ENCODE data around the gene ABHD3.
"Not testable (repeated sequence)": the region's sequence is repeated elsewhere in the genome, so short reads cannot be mapped to it uniquely, and the experiment has no call there.

ABHD3 gene

DNA sequence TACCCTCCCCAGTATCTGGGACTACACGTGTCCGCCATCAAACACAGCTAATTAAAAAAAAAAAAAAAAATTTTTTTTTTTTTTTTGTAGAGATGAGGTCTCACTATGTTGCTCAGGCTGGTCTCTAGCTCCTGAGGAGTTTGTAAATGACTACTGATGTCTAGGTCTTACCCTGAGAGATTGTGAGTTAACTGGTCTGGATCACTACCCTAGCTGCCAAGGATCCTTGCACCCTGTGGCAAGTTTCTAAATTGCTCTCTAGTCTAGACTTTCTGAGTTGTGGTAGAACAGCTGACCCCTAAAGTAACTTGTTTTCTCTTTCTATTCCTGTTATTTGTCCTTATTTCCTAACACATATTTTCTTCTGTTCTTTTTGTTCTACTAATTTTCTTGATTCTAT lies 44.5 kb downstream of the ABHD3 start:
- no peak for DNase-seq (ENCODE audit: extremely low spot score)
- TF ChIP-seq, protein P1, sequence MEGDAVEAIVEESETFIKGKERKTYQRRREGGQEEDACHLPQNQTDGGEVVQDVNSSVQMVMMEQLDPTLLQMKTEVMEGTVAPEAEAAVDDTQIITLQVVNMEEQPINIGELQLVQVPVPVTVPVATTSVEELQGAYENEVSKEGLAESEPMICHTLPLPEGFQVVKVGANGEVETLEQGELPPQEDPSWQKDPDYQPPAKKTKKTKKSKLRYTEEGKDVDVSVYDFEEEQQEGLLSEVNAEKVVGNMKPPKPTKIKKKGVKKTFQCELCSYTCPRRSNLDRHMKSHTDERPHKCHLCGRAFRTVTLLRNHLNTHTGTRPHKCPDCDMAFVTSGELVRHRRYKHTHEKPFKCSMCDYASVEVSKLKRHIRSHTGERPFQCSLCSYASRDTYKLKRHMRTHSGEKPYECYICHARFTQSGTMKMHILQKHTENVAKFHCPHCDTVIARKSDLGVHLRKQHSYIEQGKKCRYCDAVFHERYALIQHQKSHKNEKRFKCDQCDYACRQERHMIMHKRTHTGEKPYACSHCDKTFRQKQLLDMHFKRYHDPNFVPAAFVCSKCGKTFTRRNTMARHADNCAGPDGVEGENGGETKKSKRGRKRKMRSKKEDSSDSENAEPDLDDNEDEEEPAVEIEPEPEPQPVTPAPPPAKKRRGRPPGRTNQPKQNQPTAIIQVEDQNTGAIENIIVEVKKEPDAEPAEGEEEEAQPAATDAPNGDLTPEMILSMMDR (IDR thresholded peaks at IDR 0.05; ENCODE audit: control extremely low read depth, extremely low read depth, low read depth, missing control alignments), result no peak
- POLR2A ChIA-PET, result no interaction called here
- CTCF ChIA-PET, result interaction anchor here (1.1 to 1.4 kb wide), 3 partner anchors 9 to 11 kb away, joined by 3 to 4 read pairs (median 3); no protein-coding TSS in a partner anchor

DNA sequence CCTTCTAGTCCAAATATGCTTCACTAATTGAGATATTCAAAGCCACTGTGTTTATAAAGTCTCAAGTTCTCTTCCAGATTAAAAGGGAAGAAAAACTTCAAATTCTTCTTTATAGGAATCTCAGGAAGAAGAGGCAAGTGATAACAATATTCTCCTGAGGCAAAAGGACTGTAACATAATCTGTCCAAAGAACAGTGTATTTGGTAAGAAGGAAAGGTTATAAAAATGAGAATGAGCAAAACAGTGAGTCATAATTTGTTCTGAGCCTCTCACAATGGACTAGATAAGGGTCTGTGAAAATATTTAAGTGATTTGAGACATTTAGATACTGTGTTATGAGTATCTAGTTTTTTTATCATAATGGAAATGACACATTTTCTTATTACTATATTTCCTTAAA lies 48.2 kb downstream of the ABHD3 start:
- POLR2A ChIA-PET, result no interaction called here

DNA sequence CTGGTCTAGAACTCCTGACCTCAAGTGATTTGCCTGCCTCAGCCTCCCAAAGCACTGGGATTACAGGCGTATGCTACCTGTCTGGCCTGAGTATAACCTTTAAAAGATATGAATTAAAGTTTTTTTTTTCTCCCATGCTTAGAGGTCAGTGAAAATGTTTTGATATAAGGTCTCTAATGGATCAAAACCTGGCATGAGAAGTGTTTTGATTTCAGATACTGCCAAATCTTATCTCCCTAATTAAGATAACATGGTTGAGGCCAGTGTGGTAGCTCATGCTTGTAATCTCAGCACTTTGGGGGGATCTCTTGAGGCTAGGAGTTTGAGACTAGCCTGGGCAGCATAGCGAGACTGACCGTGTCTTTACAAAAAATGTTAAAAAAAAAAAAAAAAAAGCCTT lies 51.2 kb downstream of the ABHD3 start:
- no peak for DNase-seq (ENCODE audit: extremely low spot score)
- POLR2A ChIA-PET, result no interaction called here
- TF ChIP-seq, protein P1 (IDR thresholded peaks at IDR 0.05; ENCODE audit: control extremely low read depth, extremely low read depth, low read depth, missing control alignments), result no peak
- CTCF ChIA-PET, result interaction anchor here (1.2 to 3.0 kb wide), 5 partner anchors 8 to 25 kb away, joined by 3 to 6 read pairs (median 4); no protein-coding TSS in a partner anchor

More for the DNA sequence above, 48.2 kb downstream of the ABHD3 start:
- TF ChIP-seq, protein P1 (IDR thresholded peaks at IDR 0.05; ENCODE audit: control extremely low read depth, extremely low read depth, low read depth, missing control alignments), result no peak
- CTCF ChIA-PET, result no interaction called here
- no peak for DNase-seq (ENCODE audit: extremely low spot score)

DNA sequence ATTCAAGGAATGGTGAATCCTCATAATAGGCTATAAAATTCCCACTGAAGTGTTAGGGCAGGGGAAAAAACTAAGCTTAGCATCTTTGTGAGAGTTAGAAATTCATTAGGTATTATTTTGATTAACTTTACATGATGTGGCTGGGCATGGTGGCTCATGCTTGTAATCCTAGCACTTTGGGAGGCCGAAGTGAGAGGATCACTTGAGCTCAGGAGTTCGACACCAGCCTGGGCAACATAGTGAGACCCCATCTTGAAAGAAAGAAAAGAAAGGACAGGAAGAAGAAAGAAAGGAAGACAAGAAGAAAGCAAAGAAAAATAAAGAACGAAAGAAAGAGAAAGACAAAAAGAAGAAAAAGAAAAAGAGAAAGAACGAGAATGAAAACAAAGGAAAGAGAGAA lies 52.5 kb downstream of the ABHD3 start:
- TF ChIP-seq, protein P1 (IDR thresholded peaks at IDR 0.05; ENCODE audit: control extremely low read depth, extremely low read depth, low read depth, missing control alignments), result no peak
- DNase-seq (ENCODE audit: extremely low spot score), result no peak
- CTCF ChIA-PET, result interaction anchor here (2.3 to 3.0 kb wide), 2 partner anchors 10 to 12 kb away, joined by 6 read pairs; no protein-coding TSS in a partner anchor
- POLR2A ChIA-PET, result no interaction called here

DNA sequence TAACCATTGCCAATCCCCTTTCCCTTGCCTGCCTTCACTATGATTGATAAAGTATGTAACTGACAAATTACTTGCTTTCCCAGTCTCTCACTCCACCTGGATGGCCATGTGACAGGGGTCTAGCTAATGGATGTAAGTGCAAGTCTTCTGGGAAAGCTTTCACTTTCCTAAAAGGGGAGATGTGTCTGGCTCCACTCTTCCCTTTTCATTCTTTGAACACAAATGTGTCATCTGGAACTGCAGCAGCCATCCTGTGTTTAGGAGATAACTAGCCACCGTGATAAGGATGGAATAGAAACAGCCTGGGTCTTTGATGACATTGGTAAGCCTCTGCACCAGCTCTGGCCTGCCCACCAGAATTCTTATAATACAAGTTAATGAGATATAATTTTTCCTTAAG lies 54.3 kb downstream of the ABHD3 start:
- ChIA-PET CTCF (interaction anchor here (0.7 kb wide), 1 partner anchor 10 kb away, joined by 4 read pairs; no protein-coding TSS in a partner anchor), POLR2A (no interaction called here)
- TF ChIP-seq, protein P1 (IDR thresholded peaks at IDR 0.05; ENCODE audit: control extremely low read depth, extremely low read depth, low read depth, missing control alignments), result no peak
- DNase-seq (ENCODE audit: extremely low spot score), result no peak

DNA sequence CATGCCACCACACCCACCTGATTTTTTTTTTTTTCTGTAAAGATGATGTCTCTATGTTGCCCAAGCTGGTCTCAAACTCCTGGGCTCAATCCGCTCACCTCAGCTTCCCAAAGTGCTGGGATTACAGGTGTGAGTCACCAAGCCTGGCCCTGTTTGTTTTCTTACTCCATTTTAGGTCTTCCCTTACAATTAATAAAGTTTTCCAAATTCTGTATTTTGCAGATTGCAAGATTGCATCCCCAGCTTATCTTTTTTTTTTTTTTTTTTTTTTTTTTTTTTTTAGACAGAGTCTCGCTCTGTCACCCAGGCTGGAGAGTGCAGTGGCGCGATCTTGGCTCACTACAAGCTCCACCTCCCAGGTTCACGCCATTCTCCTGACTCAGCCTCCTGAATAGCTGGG lies 64.2 kb downstream of the ABHD3 start:
- CTCF ChIA-PET, result interaction anchor here (1.3 to 1.5 kb wide), 2 partner anchors 40 to 46 kb away, joined by 3 read pairs; partner anchors contain the start of gene ESCO1
- DNase-seq (ENCODE audit: extremely low spot score); POLR2A ChIA-PET: not testable (repeated sequence)

DNA sequence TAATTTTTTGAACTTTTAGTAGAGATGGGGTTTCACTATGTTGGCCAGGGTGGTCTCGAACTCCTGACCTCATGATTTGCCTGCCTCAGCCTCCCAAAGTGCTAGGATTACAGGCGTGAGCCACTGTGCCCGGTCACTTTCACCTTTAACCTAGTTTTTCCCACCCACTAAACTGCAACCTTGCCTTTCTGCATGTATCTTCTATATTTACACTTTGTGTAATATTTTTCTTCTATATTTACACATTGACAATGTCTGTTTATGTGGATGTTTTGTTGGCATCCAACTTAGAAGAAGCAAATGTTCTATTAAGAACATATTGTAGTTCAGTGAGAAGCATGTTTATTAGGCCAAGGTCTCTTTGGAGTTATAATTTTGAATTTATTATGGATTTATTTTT lies 65.8 kb downstream of the ABHD3 start:
- TF ChIP-seq, protein P1 (IDR thresholded peaks at IDR 0.05; ENCODE audit: control extremely low read depth, extremely low read depth, low read depth, missing control alignments), result no peak
- DNase-seq (ENCODE audit: extremely low spot score), result no peak
- CTCF ChIA-PET, result no interaction called here
- POLR2A ChIA-PET, result no interaction called here
